Tibial artery (tissue), 4 donors: ENCODE measurements around the gene EMID1.

ENCODE experiments used
- DNase-seq, 2 donors: peaks; one replicate each; pipeline ENCODE4 v3.0.0-alpha.2; 2019
- H3K27ac ChIP-seq, 2 donors: fragments of 200-600 bp; sonication (generic) in 1 of 2; 1 replicate in 1 of 2; 2 replicates in 1 of 2; pipeline ENCODE4 v1.5.1; 2018 to 2019; ENCODE audit warnings: mild to moderate bottlenecking in 1 of 2
- H3K27me3 ChIP-seq, 2 donors: fragments of 200-600 bp; sonication (generic) in 1 of 2; one replicate each; pipeline versions ENCODE4 v1.5.1 to v1.6.0; 2016 to 2019
- H3K36me3 ChIP-seq, 3 donors: fragments of 200-600 bp; sonication (generic) in 2 of 3; one replicate each; pipeline ENCODE4 v1.5.1; 2016 to 2019; ENCODE audit warnings: mild to moderate bottlenecking in 2 of 3
- H3K4me1 ChIP-seq, 4 donors: fragments of 200-600 bp; sonication (generic) in 2 of 4; 1 replicate in 3 of 4; 2 replicates in 1 of 4; pipeline ENCODE4 v1.5.1; 2016 to 2019
- H3K4me3 ChIP-seq, 2 donors: fragments of 200-600 bp; sonication (generic) in 1 of 2; 1 replicate in 1 of 2; 2 replicates in 1 of 2; pipeline ENCODE4 v1.5.1; 2018 to 2019; ENCODE audit warnings: mild to moderate bottlenecking in 2 of 2
- H3K9me3 ChIP-seq, 3 donors: fragments of 200-600 bp; sonication (generic) in 1 of 3; one replicate each; pipeline ENCODE4 v1.5.1; 2016 to 2019
- intact Hi-C: fragments of 100-400 bp; cut with DNase I; formaldehyde crosslinking; loops from one replicate; pipeline ENCODE4 v1.15.0; 2023; ENCODE audit warnings: low total_unique reads
- TF ChIP-seq, protein P1 (sequence below), 2 experiments: fragments of 200-600 bp in 1 of 2; fragments of 450-650 bp in 1 of 2; IDR thresholded peaks; one replicate each; pipeline ENCODE4 v1.5.1; 2017 to 2019; ENCODE audit warnings: antibody characterized with exemption in 2 of 2, mild to moderate bottlenecking in 1 of 2, moderate library complexity in 1 of 2

The EMID1 gene

DNA sequence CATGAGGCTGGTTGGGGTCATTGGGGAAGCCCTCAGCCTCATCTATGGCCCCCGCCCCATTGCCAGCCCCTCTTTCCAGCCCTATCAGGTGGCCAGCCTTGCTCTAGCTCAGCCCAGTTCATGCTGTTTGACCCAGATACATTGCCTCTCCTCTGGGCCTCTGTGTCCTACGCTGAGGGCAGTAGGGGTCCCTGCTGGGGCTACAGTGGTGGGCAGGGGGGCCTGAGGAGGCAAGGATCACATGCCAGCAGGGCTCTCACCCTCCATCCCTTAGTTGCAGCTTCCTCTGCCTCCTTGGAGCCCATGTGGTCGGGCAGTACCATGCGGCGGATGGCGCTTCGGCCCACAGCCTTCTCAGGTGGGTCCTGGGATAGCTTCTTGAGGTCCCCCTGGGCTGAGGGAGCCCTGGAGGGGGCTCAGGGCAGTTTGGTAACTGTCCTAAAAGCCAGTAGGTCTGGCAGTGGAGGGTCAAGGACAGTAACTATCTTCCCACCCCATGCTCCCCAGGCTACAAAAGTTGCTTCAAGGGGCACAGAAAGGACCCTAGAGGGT lies 19.2 kb downstream of the EMID1 start:
- Histone ChIP-seq H3K27me3 (peaks cover 0 to 6% of the 10 kb centered on the region in 2 donors), H3K36me3 (no peaks in the 10 kb centered on the region), H3K27ac (no peak overlapping the region), H3K4me3 (no peak overlapping the region), H3K9me3 (no peaks in the 10 kb centered on the region), H3K4me1 (peaks cover 0 to 14% (median 5%) of the 10 kb centered on the region in 4 donors)
- DNase-seq = no peak
- TF ChIP-seq, protein P1, sequence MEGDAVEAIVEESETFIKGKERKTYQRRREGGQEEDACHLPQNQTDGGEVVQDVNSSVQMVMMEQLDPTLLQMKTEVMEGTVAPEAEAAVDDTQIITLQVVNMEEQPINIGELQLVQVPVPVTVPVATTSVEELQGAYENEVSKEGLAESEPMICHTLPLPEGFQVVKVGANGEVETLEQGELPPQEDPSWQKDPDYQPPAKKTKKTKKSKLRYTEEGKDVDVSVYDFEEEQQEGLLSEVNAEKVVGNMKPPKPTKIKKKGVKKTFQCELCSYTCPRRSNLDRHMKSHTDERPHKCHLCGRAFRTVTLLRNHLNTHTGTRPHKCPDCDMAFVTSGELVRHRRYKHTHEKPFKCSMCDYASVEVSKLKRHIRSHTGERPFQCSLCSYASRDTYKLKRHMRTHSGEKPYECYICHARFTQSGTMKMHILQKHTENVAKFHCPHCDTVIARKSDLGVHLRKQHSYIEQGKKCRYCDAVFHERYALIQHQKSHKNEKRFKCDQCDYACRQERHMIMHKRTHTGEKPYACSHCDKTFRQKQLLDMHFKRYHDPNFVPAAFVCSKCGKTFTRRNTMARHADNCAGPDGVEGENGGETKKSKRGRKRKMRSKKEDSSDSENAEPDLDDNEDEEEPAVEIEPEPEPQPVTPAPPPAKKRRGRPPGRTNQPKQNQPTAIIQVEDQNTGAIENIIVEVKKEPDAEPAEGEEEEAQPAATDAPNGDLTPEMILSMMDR (IDR thresholded peaks at IDR 0.05) = no peak
- intact Hi-C loops = no loop called here

DNA sequence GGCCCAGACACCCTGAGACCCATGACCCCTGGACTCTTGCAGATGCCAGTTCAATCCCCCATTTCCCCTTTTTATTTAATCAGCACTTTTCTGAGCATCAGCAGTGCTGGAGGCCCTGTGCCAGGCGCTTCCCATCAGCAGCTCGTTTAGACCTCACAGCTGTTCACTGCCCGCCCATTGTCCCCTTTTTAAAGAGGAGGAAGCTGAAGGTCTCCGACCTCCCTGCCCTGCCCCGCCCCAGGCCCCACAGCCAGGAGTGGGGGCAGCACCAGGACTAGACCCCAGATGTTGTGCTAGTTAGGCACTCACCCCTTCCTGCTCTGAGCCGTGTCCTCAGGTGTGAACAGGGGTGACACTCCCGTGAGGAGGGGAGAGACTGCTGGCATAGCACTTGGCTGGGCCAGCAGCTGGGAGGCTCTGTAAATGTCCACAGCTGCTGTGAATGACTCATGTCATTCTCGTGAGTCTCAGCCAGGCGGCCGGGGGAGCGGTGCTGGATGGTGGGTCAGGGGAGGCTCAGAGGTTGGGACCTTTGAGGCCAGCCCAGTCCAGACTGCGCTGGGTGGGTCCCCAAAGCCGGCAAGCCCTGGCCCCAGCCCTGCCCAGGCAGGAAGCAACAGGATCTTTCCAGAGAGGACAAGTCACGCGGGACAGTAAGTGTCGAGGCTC lies 19.9 kb downstream of the EMID1 start:
- DNase-seq = peak in 1 of 2 donors; percentile 65
- no peaks in the 10 kb centered on the region for H3K9me3 ChIP-seq
- intact Hi-C loops = no loop called here
- peak overlapping the region in 1 of 2 donors; percentile 10 for H3K27ac ChIP-seq
- H3K4me3 ChIP-seq = no peak overlapping the region
- H3K27me3 ChIP-seq = peaks cover 0 to 6% of the 10 kb centered on the region in 2 donors
- peaks cover 0 to 14% (median 5%) of the 10 kb centered on the region in 4 donors for H3K4me1 ChIP-seq
- no peaks in the 10 kb centered on the region for H3K36me3 ChIP-seq
- TF ChIP-seq, protein P1 (IDR thresholded peaks at IDR 0.05) = no peak

DNA sequence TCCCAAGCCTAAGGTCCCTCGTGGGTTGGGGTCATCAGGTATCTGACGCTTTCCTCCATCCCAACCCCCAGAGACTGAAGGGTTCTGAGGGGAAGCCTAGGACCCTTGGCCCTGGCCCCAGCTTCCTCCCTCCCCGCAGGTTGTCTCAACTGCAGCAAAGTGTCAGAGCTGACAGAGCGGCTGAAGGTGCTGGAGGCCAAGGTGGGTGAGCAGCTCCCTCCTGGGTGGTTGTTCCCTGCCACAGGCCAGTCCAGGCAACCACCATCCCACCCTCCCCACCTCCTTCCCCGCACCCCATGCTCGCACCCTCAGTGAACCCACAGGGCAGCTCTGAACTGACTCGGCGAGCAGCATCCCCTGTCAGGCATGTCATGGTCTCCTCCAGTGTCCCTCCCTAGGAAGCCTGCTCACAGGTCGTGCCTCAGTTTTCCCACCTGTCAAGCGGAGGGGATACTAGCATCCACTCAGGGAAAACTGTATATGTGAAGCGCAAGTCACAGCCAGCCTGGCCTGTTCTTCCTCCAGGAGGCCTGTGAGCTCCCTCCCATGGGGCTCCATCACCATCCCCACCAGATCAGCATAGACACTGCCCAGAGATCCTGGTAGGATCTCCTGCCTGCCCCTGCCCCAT lies 20.8 kb downstream of the EMID1 start:
- no peak for DNase-seq
- TF ChIP-seq, protein P1 (IDR thresholded peaks at IDR 0.05) = no peak
- no peak overlapping the region for H3K4me3 ChIP-seq
- intact Hi-C loops = no loop called here
- H3K36me3 ChIP-seq = no peaks in the 10 kb centered on the region
- H3K27me3 ChIP-seq = peaks cover 0 to 9% of the 10 kb centered on the region in 2 donors
- H3K9me3 ChIP-seq = no peaks in the 10 kb centered on the region
- peak overlapping the region in 1 of 2 donors; percentile 10 for H3K27ac ChIP-seq
- H3K4me1 ChIP-seq = peaks cover 0 to 14% (median 5%) of the 10 kb centered on the region in 4 donors

DNA sequence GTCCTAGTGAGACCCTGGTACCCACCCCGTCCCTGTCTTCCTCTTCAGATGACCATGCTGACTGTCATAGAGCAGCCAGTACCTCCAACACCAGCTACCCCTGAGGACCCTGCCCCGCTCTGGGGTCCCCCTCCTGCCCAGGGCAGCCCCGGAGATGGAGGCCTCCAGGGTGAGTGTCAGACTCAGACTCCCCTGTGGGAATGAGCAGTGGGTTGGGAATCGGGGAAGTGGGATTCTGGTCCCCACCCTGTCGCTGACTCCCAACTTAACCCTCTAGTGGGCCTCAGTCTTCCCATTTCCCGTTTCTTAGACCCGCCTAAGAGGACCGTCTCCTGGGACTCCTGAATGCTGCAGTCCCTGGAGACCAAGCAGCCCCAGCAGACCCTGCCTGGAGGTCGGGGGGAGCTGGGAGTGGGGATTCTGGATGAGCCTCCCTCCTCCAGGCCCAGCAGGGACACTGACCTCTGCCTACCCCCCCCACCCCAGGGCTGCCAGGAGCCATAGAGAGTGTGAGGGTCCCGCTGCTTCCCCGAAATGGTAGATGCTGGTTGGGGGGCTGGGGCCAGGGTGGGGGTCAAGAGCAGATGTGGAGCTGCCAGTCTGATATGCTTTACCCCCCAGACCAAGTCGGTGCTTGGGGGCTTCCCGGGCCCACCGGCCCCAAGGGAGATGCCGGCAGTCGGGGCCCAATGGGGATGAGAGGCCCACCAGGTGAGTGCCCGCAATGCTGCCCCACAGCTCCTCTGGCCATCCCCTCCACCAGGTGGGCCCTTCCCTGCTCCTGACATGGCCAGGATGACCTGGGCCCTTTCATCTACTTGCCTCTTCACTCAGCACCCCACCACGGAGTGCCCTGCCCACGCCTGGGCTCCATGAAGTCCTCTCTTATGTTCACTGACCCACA lies 25.5 kb downstream of the EMID1 start:
- intact Hi-C loops = no loop called here
- H3K27ac ChIP-seq = no peak overlapping the region
- H3K4me1 ChIP-seq = peaks cover 0 to 5% (median 0%) of the 10 kb centered on the region in 4 donors
- DNase-seq = no peak
- TF ChIP-seq, protein P1 (IDR thresholded peaks at IDR 0.05) = no peak
- no peaks in the 10 kb centered on the region for H3K9me3 ChIP-seq
- no peaks in the 10 kb centered on the region for H3K36me3 ChIP-seq
- H3K4me3 ChIP-seq = no peak overlapping the region
- peaks cover 0 to 9% of the 10 kb centered on the region in 2 donors for H3K27me3 ChIP-seq
